ENCODE measurements around the gene C2orf68. TPM values are rescaled to one million over a fixed set of nuclear protein-coding genes. Genes with fewer than 3 reads are reported as not detected.

C2orf68 gene
- total RNA-seq, 4 donors from 2014 or later: 9.4 to 17.1 (median 14.7) TPM

GRCh38 chr2:85601771-85602475 lies 9.9 kb downstream of the C2orf68 start:
- H3K27me3 ChIP-seq: no peaks in the 10 kb centered on the region
- DNase-seq: no peak
- peaks cover 25 to 77% (median 39%) of the 10 kb centered on the region in 3 donors for H3K4me1 ChIP-seq
- H3K36me3 ChIP-seq: peaks cover 8 to 47% (median 16%) of the 10 kb centered on the region in 3 donors
- TF ChIP-seq POLR2A (IDR thresholded peaks at IDR 0.05): no peak
- TF ChIP-seq CTCF (IDR thresholded peaks at IDR 0.05): no peak
- H3K27ac ChIP-seq: peak overlapping the region; percentile 82 to 95 (median 87)
- no peaks in the 10 kb centered on the region for H3K9me3 ChIP-seq
- WGBS, 2 donors: 9 to 32% methylated on average over 4 to 18 of the region's 36 CpGs
- H3K4me3 ChIP-seq: peak overlapping the region; percentile 60 to 88 (median 68)
- intact Hi-C loops (cut with DNase I): no loop called here

GRCh38 chr2:85600951-85601770 lies 10.7 kb downstream of the C2orf68 start:
- TF ChIP-seq CTCF (IDR thresholded peaks at IDR 0.05): no peak
- no peak for TF ChIP-seq POLR2A (IDR thresholded peaks at IDR 0.05)
- peak overlapping the region; percentile 82 to 95 (median 87) for H3K27ac ChIP-seq
- WGBS, 2 donors: 74% methylated on average over 4 of the region's 6 CpGs; no CpG with 5 or more reads in 1 of the 2 donors
- H3K9me3 ChIP-seq: no peaks in the 10 kb centered on the region
- peaks cover 8 to 45% (median 17%) of the 10 kb centered on the region in 3 donors for H3K36me3 ChIP-seq
- peak overlapping the region in 3 of 4 donors; percentile 60 to 88 (median 66) for H3K4me3 ChIP-seq
- H3K27me3 ChIP-seq: no peaks in the 10 kb centered on the region
- DNase-seq: no peak
- intact Hi-C loops (cut with DNase I): no loop called here
- peaks cover 32 to 77% (median 45%) of the 10 kb centered on the region in 3 donors for H3K4me1 ChIP-seq

GRCh38 chr2:85600235-85600575 lies 11.7 kb downstream of the C2orf68 start:
- H3K9me3 ChIP-seq: no peaks in the 10 kb centered on the region
- peaks cover 32 to 71% (median 37%) of the 10 kb centered on the region in 3 donors for H3K4me1 ChIP-seq
- no peak for DNase-seq
- no peak overlapping the region for H3K4me3 ChIP-seq
- WGBS, 2 donors: 60% methylated on average over 1 of the region's 3 CpGs; no CpG with 5 or more reads in 1 of the 2 donors
- intact Hi-C loops (cut with DNase I): no loop called here
- no peak overlapping the region for H3K27ac ChIP-seq
- no peaks in the 10 kb centered on the region for H3K27me3 ChIP-seq
- peaks cover 8 to 45% (median 12%) of the 10 kb centered on the region in 3 donors for H3K36me3 ChIP-seq
- TF ChIP-seq CTCF (IDR thresholded peaks at IDR 0.05) (no peak), POLR2A (IDR thresholded peaks at IDR 0.05) (no peak)

GRCh38 chr2:85599468-85600234 lies 12.2 kb downstream of the C2orf68 start:
- Histone ChIP-seq H3K4me1 (peaks cover 34 to 69% (median 36%) of the 10 kb centered on the region in 3 donors), H3K36me3 (peaks cover 8 to 45% (median 12%) of the 10 kb centered on the region in 3 donors), H3K4me3 (no peak overlapping the region), H3K27me3 (no peaks in the 10 kb centered on the region), H3K27ac (no peak overlapping the region), H3K9me3 (no peaks in the 10 kb centered on the region)
- TF ChIP-seq CTCF (IDR thresholded peaks at IDR 0.05) (no peak), POLR2A (IDR thresholded peaks at IDR 0.05) (no peak)
- DNase-seq: no peak
- 60 to 72% methylated on average over 8 to 14 of the region's 17 CpGs for WGBS, 2 donors
- intact Hi-C loops (cut with DNase I): no loop called here
